K562 (cell line): ENCODE measurements around the gene ANTKMT. TPM values are rescaled to one million over a fixed set of nuclear protein-coding genes. Genes with fewer than 3 reads are reported as not detected.

Experiments used
- C11orf30 ChIP-seq: fragments of 450-650 bp; IDR thresholded peaks from 2 replicates; pipeline ENCODE4 v1.6.1; 2016; ENCODE audit warnings: low read depth, mild to moderate bottlenecking
- HSF4 ChIP-seq: fragments of 250-450 bp; sonication (Bioruptor Pico); IDR thresholded peaks from 2 replicates; pipeline ENCODE4 v2.1.2; 2022; ENCODE audit warnings: mild to moderate bottlenecking, moderate library complexity, borderline replicate concordance
- MAFG ChIP-seq: fragments of 450-650 bp; conservative IDR thresholded peaks from 2 replicates; pipeline ENCODE4 v1.6.1; 2016; ENCODE audit warnings: missing genetic modification characterization, missing compliant biosample characterization
- MNT ChIP-seq, 2 experiments: fragments of 450-650 bp; conservative IDR thresholded peaks; 2 replicates each; pipeline ENCODE4 v1.6.1; 2017; ENCODE audit warnings: mild to moderate bottlenecking in 2 of 2, moderate library complexity in 2 of 2
- NCOA4 ChIP-seq: fragments of 450-650 bp; IDR thresholded peaks from 2 replicates; pipeline ENCODE4 v1.6.1; 2018; ENCODE audit warnings: mild to moderate bottlenecking; ENCODE audit not compliant: partially characterized antibody
- PCBP2 ChIP-seq: fragments of 200-400 bp; formaldehyde crosslinking; IDR thresholded peaks from 2 replicates; pipeline ENCODE4 v1.6.1; 2018; ENCODE audit warnings: low read length, low read depth, mild to moderate bottlenecking, moderate library complexity; ENCODE audit not compliant: poor library complexity, severe bottlenecking
- PRMT5 ChIP-seq: sonication (generic); formaldehyde crosslinking; IDR thresholded peaks from 2 replicates; pipeline ENCODE4 v1.5.0; 2020; ENCODE audit warnings: missing genetic modification reagents
- RBFOX2 ChIP-seq: fragments of 200-400 bp; formaldehyde crosslinking; IDR thresholded peaks from 2 replicates; pipeline ENCODE4 v1.6.1; 2017; ENCODE audit warnings: low read depth, mild to moderate bottlenecking, low read length, moderate library complexity
- SRF ChIP-seq, 2 experiments: fragments of 250-450, 450-650 bp in 1 of 2; sonication (Bioruptor Pico) in 1 of 2; sonication (generic) in 1 of 2; formaldehyde crosslinking; IDR thresholded peaks; 2 replicates each; pipeline versions ENCODE4 v1.5.0 to v1.5.1; 2020 to 2022; ENCODE audit warnings: mild to moderate bottlenecking in 1 of 2, missing genetic modification reagents in 1 of 2
- VEZF1 ChIP-seq: fragments of 200-800 bp; sonication (Bioruptor generic); IDR thresholded peaks from 2 replicates; pipeline ENCODE4 v1.6.1; 2017; ENCODE audit warnings: missing genetic modification characterization, missing compliant biosample characterization
- ZC3H8 ChIP-seq: fragments of 450-650 bp; IDR thresholded peaks from 2 replicates; pipeline ENCODE4 v1.6.1; 2017
- ZFP36 ChIP-seq: fragments of 150-350 bp; IDR thresholded peaks from 2 replicates; pipeline ENCODE4 v1.6.1; 2018; ENCODE audit warnings: low read length, low read depth; ENCODE audit not compliant: partially characterized antibody
- ZNF668 ChIP-seq: fragments of 250-450 bp; sonication (Bioruptor Pico); IDR thresholded peaks from 2 replicates; pipeline ENCODE4 v1.8.0; 2022; ENCODE audit warnings: mild to moderate bottlenecking, inconsistent platforms
- polyA plus RNA-seq, 8 experiments: library from polyadenylated mRNA; depleted of rRNA in 4 of 8; stranded (reverse) in 5 of 8; unstranded in 3 of 8; fragments of >200 nt; fragmentation: Nextera tagmentation in 2 of 8; fragmentation: Illumina TruSeq in 1 of 8; extraction: Ambion mirVana in 2 of 8; extraction: Trizol in 1 of 8; gene quantifications; 2 replicates each; pipeline versions ENCODE4 v1.2.1 to v1.2.3, GENCODE V29; 2011 to 2014; ENCODE audit warnings: inconsistent platforms in 1 of 8, missing spikeins in 1 of 8
- total RNA-seq, 7 experiments: library from RNA; depleted of rRNA in 6 of 7; stranded (reverse); fragments of >200 nt in 6 of 7; fragmentation: Illumina TruSeq in 2 of 7; extraction: Trizol in 2 of 7; gene quantifications; 2 replicates each; pipeline versions ENCODE4 v1.2.1 to v1.2.3, GENCODE V29; 2011 to 2021; ENCODE audit warnings: low replicate concordance in 1 of 7
- TF ChIP-seq, protein P1 (sequence below): conservative IDR thresholded peaks from 2 replicates; pipeline ENCODE4 v1.6.1; 2011; ENCODE audit warnings: low read depth, mild to moderate bottlenecking, low read length; ENCODE audit not compliant: control insufficient read depth
- TF ChIP-seq, protein P2 (sequence below), 3 experiments: fragments of 200-800 bp in 1 of 3; sonication (Bioruptor generic) in 1 of 3; sonication (generic) in 1 of 3; formaldehyde crosslinking in 1 of 3; IDR thresholded peaks; 2 replicates each; pipeline versions ENCODE4 v1.6.1 to v1.8.0; 2016 to 2022; ENCODE audit warnings: mild to moderate bottlenecking in 2 of 3, missing compliant biosample characterization in 2 of 3, missing genetic modification characterization in 2 of 3, missing genetic modification reagents in 1 of 3
- TF ChIP-seq, protein P3 (sequence below): fragments of 450-650 bp; IDR thresholded peaks from 2 replicates; pipeline ENCODE4 v1.6.1; 2017; ENCODE audit warnings: antibody characterized with exemption, mild to moderate bottlenecking

Gene ANTKMT
- total and polyA plus RNA-seq, 9 of the 15 experiments (the other 6 are each of a cell fraction or from before 2014, with no cell fraction given): 0.58 to 217 (median 19.1) TPM

- TF ChIP-seq VEZF1 (CRISPR knock-in tag) (no peak), SRF (CRISPR knock-in tag; IDR thresholded peaks at IDR 0.05) (no peak), PCBP2 (no peak), RBFOX2 (peak; percentile 52), HSF4 (CRISPR knock-in tag) (no peak), ZFP36 (no peak), ZNF668 (CRISPR knock-in tag) (no peak), ZC3H8 (no peak), PRMT5 (CRISPR knock-in tag) (no peak), NCOA4 (no peak), C11orf30 (no peak), MAFG (no peak), MNT (conservative IDR thresholded peaks at IDR 0.05) (peak; percentile 91 to 94)
- TF ChIP-seq, protein P1, sequence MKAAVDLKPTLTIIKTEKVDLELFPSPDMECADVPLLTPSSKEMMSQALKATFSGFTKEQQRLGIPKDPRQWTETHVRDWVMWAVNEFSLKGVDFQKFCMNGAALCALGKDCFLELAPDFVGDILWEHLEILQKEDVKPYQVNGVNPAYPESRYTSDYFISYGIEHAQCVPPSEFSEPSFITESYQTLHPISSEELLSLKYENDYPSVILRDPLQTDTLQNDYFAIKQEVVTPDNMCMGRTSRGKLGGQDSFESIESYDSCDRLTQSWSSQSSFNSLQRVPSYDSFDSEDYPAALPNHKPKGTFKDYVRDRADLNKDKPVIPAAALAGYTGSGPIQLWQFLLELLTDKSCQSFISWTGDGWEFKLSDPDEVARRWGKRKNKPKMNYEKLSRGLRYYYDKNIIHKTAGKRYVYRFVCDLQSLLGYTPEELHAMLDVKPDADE: peak; percentile 42; the same call in 1 of the 2 replicates
- TF ChIP-seq, protein P2, sequence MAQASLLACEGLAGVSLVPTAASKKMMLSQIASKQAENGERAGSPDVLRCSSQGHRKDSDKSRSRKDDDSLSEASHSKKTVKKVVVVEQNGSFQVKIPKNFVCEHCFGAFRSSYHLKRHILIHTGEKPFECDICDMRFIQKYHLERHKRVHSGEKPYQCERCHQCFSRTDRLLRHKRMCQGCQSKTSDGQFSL (CRISPR knock-in tag; IDR thresholded peaks at IDR 0.05): peak; percentile 49; the same call in 1 of the 2 replicates
- TF ChIP-seq, protein P2 (tag; IDR thresholded peaks at IDR 0.05): no peak
- TF ChIP-seq, protein P3, sequence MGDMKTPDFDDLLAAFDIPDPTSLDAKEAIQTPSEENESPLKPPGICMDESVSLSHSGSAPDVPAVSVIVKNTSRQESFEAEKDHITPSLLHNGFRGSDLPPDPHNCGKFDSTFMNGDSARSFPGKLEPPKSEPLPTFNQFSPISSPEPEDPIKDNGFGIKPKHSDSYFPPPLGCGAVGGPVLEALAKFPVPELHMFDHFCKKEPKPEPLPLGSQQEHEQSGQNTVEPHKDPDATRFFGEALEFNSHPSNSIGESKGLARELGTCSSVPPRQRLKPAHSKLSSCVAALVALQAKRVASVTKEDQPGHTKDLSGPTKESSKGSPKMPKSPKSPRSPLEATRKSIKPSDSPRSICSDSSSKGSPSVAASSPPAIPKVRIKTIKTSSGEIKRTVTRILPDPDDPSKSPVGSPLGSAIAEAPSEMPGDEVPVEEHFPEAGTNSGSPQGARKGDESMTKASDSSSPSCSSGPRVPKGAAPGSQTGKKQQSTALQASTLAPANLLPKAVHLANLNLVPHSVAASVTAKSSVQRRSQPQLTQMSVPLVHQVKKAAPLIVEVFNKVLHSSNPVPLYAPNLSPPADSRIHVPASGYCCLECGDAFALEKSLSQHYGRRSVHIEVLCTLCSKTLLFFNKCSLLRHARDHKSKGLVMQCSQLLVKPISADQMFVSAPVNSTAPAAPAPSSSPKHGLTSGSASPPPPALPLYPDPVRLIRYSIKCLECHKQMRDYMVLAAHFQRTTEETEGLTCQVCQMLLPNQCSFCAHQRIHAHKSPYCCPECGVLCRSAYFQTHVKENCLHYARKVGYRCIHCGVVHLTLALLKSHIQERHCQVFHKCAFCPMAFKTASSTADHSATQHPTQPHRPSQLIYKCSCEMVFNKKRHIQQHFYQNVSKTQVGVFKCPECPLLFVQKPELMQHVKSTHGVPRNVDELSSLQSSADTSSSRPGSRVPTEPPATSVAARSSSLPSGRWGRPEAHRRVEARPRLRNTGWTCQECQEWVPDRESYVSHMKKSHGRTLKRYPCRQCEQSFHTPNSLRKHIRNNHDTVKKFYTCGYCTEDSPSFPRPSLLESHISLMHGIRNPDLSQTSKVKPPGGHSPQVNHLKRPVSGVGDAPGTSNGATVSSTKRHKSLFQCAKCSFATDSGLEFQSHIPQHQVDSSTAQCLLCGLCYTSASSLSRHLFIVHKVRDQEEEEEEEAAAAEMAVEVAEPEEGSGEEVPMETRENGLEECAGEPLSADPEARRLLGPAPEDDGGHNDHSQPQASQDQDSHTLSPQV: peak; percentile 77
Observed at GRCh38 chr16:681746-682427, 39.1 kb upstream of the ANTKMT start (continued).
